Measurements from ENCODE around the gene SLC26A11.

GRCh38 chr17:80223838-80224497 is 3.7 kb downstream of the SLC26A11 start:
- TF ChIP-seq POLR2A (IDR thresholded peaks at IDR 0.05) (no peak), CTCF (IDR thresholded peaks at IDR 0.05) (no peak)

Data from stomach (tissue), 4 donors.